Upper lobe of left lung (tissue), 4 donors: ENCODE results near the gene COL17A1.

ENCODE experiments used
- CTCF ChIP-seq, 6 experiments: fragments of 450-650 bp in 4 of 6; fragments of 200-600 bp in 2 of 6; sonication (generic) in 2 of 6; IDR thresholded peaks; one replicate each; pipeline ENCODE4 v1.5.1; 2016 to 2019; ENCODE audit warnings: antibody characterized with exemption in 6 of 6
- POLR2AphosphoS5 ChIP-seq, 2 donors: sonication (generic); formaldehyde crosslinking; IDR thresholded peaks; one replicate each; pipeline ENCODE4 v1.5.1; 2017; ENCODE audit warnings: antibody characterized with exemption in 2 of 2

- TF ChIP-seq CTCF (IDR thresholded peaks at IDR 0.05) (no peak), POLR2AphosphoS5 (IDR thresholded peaks at IDR 0.05) (no peak)
Measured at GRCh38 chr10:104028823-104029520, 56.7 kb downstream of the COL17A1 start.
